ENCODE measurements around the gene IGFBP2.

IGFBP2 gene

DNA sequence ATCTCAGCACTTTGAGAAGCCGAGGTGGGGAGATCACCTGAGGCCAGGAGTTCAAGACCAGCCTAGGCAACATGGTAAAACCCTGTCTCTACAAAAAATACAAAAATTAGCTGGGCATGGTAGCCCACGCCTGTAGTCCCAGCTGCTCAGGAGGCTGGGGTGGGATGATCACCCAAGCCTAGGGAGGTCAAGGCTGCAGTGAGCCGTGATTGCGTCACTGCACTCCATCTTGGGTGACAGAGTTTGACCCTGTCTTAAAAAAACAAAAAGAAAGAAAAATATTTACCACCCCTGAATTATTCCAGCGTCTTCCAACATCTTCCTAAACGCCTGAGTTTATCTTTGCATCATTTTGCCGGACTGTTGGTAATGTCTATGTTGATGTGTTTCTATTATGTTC lies 68.3 kb downstream of the IGFBP2 start:
- DNase-seq (ENCODE audit: low read depth in 2 of 2): no peak

DNA sequence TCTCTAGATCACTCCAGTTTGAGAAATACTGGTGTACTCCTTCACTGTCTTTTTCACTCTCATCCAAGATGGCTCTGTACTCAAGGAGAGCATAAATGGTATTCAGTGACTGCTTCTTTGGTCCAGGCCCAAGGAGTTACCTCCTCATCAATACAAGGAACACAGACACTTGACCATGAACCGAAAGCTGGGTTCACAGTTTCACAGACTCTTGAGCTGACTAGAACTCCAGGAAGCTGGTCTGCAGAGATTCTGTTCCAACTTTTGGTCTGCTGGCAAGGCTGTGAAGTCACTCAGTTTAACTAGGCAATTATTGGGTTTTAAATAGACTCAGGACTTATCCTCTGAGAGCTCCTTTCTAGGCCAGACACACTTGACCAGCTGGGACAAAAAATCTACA lies 69.5 kb downstream of the IGFBP2 start:
- no peak for DNase-seq (ENCODE audit: low read depth in 2 of 2)

DNA sequence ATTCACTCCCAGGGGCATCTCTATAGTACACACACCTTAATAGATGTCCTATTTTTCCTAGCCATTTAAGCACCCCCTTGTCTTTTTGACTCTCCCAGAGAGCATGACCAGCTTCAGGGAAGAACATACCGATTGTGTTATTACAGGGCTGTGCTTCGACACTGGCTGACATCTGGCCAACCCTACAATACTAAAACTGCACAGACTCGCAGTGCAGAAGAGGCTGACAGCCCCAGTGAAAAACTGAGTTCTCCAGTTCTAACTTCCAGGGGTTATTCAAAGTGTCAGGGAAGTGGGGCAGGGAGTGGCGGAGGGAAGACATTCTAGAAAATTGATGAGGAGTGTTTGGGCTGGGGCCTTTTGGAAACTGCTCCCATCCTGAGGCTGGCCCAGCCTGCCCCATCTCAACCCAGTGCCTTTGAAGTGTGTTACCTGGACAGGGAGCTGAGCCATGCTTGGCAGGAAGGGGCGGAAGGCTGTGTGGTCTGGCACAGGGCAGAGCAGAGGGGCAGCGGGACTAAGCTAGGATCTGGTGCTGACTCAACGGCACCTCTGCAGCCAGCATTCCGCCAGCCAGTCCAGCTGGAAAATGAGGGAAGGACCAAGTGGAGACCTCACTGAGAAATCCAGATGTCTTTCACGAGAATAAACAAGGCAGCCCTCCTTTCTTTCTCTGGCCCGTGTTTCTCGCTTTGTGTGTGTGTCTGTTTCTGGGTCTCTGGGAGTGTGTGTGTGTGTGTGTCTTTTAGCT lies 77.5 kb downstream of the IGFBP2 start:
- DNase-seq (ENCODE audit: low read depth in 2 of 2): no peak

DNA sequence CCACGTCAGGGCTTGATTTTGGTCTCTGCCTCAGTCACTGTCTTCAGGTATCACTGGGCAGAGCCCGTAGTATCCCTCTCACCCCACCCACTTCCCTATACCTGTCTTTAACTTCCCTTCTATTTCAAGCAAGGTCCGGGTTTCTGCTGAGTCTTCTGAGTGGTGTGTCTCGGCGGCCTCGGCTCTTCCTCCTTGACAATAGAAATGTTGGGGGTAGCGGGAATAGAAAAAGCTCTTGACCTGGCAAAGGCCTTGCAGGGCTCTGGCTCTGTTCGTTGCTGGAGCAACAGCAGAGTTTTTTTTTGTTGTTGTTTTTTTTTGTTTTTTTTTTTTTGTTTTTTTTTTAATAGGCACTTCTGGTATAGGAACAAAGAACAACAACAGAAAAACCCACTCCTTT lies 78.1 kb downstream of the IGFBP2 start:
- no peak for DNase-seq (ENCODE audit: low read depth in 2 of 2)

DNA sequence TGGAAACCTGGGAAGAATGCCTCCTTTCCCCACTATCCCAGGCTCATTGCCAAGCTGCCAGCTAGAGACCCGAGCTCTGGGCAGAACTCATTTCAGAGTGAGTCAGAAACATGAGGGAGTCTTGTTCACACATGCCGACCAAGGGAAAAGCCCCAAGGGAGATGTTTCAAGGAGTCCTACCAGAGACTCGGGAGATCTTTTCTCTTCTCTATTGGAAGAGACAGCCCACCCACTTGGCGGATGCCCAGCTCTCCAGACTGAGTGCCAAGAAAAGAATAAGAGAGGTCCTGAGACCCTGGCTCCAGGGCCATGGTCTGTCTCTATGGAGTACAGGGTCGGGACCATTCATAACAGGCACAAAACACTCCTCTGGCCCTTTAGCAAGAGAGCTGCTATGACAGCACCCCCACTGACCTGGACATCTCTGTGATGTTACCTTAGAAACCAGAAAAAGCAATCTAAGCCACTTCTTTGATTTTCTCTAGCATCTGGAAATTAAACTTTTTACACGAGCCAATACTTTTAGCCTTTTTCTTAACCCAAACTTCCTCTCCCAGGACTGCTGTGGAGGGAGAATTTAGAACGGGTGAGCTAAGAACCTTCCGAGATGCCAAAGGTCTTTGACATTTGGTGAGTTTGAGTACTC lies 80.6 kb downstream of the IGFBP2 start:
- no peak for DNase-seq (ENCODE audit: low read depth in 2 of 2)

All from stimulated activated CD4-positive, alpha-beta T cell treated with anti-CD3 and anti-CD28 coated beads, Interleukin-1b, Interleukin-23, amount 100 ng/mL, for 1 hour (primary cell).